ENCODE measurements around the gene F12.
A peak's percentile ranks its signal among the peaks of the same experiment; 100 is the strongest.

Gene F12

GRCh38 chr5:177409043-177409801 lies at the start of gene F12:
F12 (minus strand) TSS chr5:177409564; CDS start chr5:177409527, 37 bp downstream.
- no peaks in the 10 kb centered on the region for H3K36me3 Mint-ChIP-seq (ENCODE audit: low read depth)
- no peak within 1 kb of the TSS for H3K27ac Mint-ChIP-seq
- H3K9me3 Mint-ChIP-seq: no peaks in the 10 kb centered on the region
- H3K4me3 Mint-ChIP-seq: no peak within 1 kb of the TSS
- H3K27me3 Mint-ChIP-seq: no peaks in the 10 kb centered on the region
- peaks cover 59% of the 10 kb centered on the region for H3K4me1 Mint-ChIP-seq (ENCODE audit: low read depth)

GRCh38 chr5:177458912-177459350 lies 49.6 kb upstream of the F12 start:
- peaks cover 18% of the 10 kb centered on the region for H3K36me3 Mint-ChIP-seq (ENCODE audit: low read depth)
- peaks cover 27% of the 10 kb centered on the region for H3K4me1 Mint-ChIP-seq (ENCODE audit: low read depth)
- H3K9me3 Mint-ChIP-seq: no peaks in the 10 kb centered on the region
- H3K27ac Mint-ChIP-seq: no peak overlapping the region
- H3K4me3 Mint-ChIP-seq: no peak overlapping the region
- no peaks in the 10 kb centered on the region for H3K27me3 Mint-ChIP-seq

GRCh38 chr5:177457852-177458681 lies 48.7 kb upstream of the F12 start:
- no peaks in the 10 kb centered on the region for H3K9me3 Mint-ChIP-seq
- peaks cover 15% of the 10 kb centered on the region for H3K36me3 Mint-ChIP-seq (ENCODE audit: low read depth)
- H3K27ac Mint-ChIP-seq: no peak overlapping the region
- H3K4me1 Mint-ChIP-seq (ENCODE audit: low read depth): peaks cover 34% of the 10 kb centered on the region
- H3K4me3 Mint-ChIP-seq: no peak overlapping the region
- H3K27me3 Mint-ChIP-seq: no peaks in the 10 kb centered on the region

GRCh38 chr5:177456976-177457851 lies 47.9 kb upstream of the F12 start:
- H3K36me3 Mint-ChIP-seq (ENCODE audit: low read depth): peaks cover 15% of the 10 kb centered on the region
- peaks cover 32% of the 10 kb centered on the region for H3K4me1 Mint-ChIP-seq (ENCODE audit: low read depth)
- H3K4me3 Mint-ChIP-seq: peak overlapping the region; percentile 48
- no peaks in the 10 kb centered on the region for H3K9me3 Mint-ChIP-seq
- no peaks in the 10 kb centered on the region for H3K27me3 Mint-ChIP-seq
- H3K27ac Mint-ChIP-seq: no peak overlapping the region

GRCh38 chr5:177456591-177456964 lies 47.2 kb upstream of the F12 start:
- peak overlapping the region; percentile 66 for H3K4me3 Mint-ChIP-seq

GRCh38 chr5:177455661-177456590 lies 46.6 kb upstream of the F12 start:
- H3K27me3 Mint-ChIP-seq: no peaks in the 10 kb centered on the region
- peak overlapping the region; percentile 87 for H3K4me3 Mint-ChIP-seq
- H3K36me3 Mint-ChIP-seq (ENCODE audit: low read depth): peaks cover 9% of the 10 kb centered on the region
- H3K9me3 Mint-ChIP-seq: no peaks in the 10 kb centered on the region
- peaks cover 32% of the 10 kb centered on the region for H3K4me1 Mint-ChIP-seq (ENCODE audit: low read depth)
- H3K27ac Mint-ChIP-seq: peak overlapping the region; percentile 90

More at GRCh38 chr5:177456591-177456964, 47.2 kb upstream of the F12 start:
- H3K4me1 Mint-ChIP-seq (ENCODE audit: low read depth): peaks cover 32% of the 10 kb centered on the region
- no peak overlapping the region for H3K27ac Mint-ChIP-seq
- H3K27me3 Mint-ChIP-seq: no peaks in the 10 kb centered on the region
- no peaks in the 10 kb centered on the region for H3K9me3 Mint-ChIP-seq
- H3K36me3 Mint-ChIP-seq (ENCODE audit: low read depth): peaks cover 13% of the 10 kb centered on the region

- Mint-ChIP-seq H3K27me3 (no peaks in the 10 kb centered on the region), H3K9me3 (no peaks in the 10 kb centered on the region), H3K27ac (peak overlapping the region; percentile 67), H3K4me3 (peak overlapping the region; percentile 87), H3K36me3 (ENCODE audit: low read depth) (peaks cover 9% of the 10 kb centered on the region), H3K4me1 (ENCODE audit: low read depth) (peaks cover 32% of the 10 kb centered on the region)
These were observed 45.8 kb upstream of the F12 start for GRCh38 chr5:177455036-177455660.

- Mint-ChIP-seq H3K27ac (no peak overlapping the region), H3K4me1 (ENCODE audit: low read depth) (peaks cover 32% of the 10 kb centered on the region), H3K4me3 (peak overlapping the region; percentile 87), H3K9me3 (no peaks in the 10 kb centered on the region), H3K36me3 (ENCODE audit: low read depth) (peaks cover 9% of the 10 kb centered on the region), H3K27me3 (no peaks in the 10 kb centered on the region)
These were observed 45.2 kb upstream of the F12 start for GRCh38 chr5:177454397-177455035.

GRCh38 chr5:177453852-177454396 lies 44.6 kb upstream of the F12 start:
- H3K4me3 Mint-ChIP-seq: peak overlapping the region; percentile 87
- H3K27me3 Mint-ChIP-seq: no peaks in the 10 kb centered on the region
- peak overlapping the region; percentile 63 for H3K27ac Mint-ChIP-seq
- no peaks in the 10 kb centered on the region for H3K9me3 Mint-ChIP-seq
- H3K36me3 Mint-ChIP-seq (ENCODE audit: low read depth): peaks cover 9% of the 10 kb centered on the region
- H3K4me1 Mint-ChIP-seq (ENCODE audit: low read depth): peaks cover 32% of the 10 kb centered on the region

- Mint-ChIP-seq H3K27ac (no peak overlapping the region), H3K27me3 (no peaks in the 10 kb centered on the region), H3K4me1 (ENCODE audit: low read depth) (peaks cover 41% of the 10 kb centered on the region), H3K36me3 (ENCODE audit: low read depth) (peaks cover 9% of the 10 kb centered on the region), H3K4me3 (peak overlapping the region; percentile 87), H3K9me3 (no peaks in the 10 kb centered on the region)
These were observed 43.6 kb upstream of the F12 start for GRCh38 chr5:177452688-177453638.

GRCh38 chr5:177450667-177451424 lies 41.5 kb upstream of the F12 start:
- Mint-ChIP-seq H3K4me1 (ENCODE audit: low read depth) (peaks cover 38% of the 10 kb centered on the region), H3K27ac (no peak overlapping the region), H3K4me3 (no peak overlapping the region), H3K27me3 (no peaks in the 10 kb centered on the region), H3K36me3 (ENCODE audit: low read depth) (no peaks in the 10 kb centered on the region), H3K9me3 (no peaks in the 10 kb centered on the region)
